HG02642 (cell line): Measurements from ENCODE around the gene ACAN.
A peak's percentile ranks its signal among the peaks of the same experiment; 100 is the strongest.

Experiments used
- ATAC-seq: cut with Tn5 transposase; IDR thresholded peaks from one replicate; pipeline ENCODE4 v1.9.1; 2021; ENCODE audit warnings: mild to moderate bottlenecking; ENCODE audit not compliant: unreplicated experiment, poor library complexity

ACAN gene

DNA sequence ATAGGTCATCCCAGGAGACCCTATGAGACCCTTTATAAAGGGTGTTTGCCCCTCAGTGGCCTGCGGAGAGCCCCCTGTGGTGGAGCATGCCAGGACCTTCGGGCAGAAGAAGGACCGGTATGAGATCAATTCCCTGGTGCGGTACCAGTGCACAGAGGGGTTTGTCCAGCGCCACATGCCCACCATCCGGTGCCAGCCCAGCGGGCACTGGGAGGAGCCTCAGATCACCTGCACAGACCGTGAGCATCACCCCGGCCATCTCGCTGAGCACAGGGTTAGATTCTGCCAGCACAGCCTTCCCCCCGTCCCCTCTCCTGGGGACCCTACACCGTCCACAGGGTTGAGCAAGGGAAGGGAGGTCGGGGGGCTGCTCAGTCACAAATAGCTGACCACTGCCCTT lies 70.5 kb downstream of the ACAN start:
- no peak for ATAC-seq

DNA sequence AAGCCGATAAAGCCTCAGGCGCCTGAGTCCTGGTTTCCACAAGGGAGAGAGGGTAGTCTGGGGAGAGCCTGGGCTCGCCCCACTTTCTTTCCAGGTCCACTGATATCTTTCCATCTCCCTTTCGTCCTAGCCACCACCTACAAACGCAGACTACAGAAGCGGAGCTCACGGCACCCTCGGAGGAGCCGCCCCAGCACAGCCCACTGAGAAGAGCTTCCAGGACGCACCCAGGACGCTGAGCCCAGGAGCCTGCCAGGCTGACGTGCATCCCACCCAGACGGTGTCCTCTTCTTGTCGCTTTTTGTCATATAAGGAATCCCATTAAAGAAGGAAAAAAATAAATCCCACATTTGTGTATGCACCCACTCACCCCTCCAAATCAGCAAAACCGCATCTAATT lies 71.0 kb downstream of the ACAN start:
- ATAC-seq, result no peak

DNA sequence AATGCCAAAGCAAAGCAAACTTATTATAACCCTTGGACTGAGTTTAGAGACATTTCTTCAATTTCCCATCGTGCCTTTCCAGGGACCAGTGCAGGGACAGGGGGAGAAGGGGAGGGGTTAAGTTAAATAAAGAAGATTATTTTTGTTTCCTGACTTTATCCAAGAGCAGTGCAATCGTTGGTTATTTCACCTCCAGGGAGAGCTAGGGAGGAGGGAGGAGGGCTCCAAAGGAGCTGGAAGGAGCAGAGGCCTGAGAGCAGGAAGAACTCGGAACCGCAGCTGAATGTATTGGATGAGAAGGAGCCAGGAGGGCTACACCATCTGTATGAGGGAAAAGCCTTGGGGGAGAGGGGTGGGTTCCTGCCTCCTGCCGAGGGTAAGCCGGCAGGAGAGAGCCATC lies 71.4 kb downstream of the ACAN start:
- no peak for ATAC-seq

DNA sequence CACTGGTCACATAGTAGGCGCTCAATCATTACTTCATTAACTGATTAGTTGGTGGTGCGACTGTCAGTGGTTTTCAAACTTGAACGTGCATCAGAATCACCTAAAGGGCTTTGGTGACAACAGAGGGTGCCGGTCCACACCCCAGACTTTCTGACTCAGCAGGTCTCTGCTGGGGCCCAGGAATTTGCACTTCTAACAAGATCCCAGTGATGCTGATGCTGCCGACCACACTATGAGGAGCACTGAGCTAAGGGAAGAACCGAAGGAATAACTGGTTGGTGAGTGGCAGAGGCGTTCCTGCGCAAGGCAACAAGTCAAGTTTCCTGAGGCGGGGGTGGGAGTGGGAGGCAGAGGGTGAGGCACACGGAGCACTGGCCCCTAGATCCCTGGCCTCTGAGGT lies 73.3 kb downstream of the ACAN start:
- no peak for ATAC-seq

DNA sequence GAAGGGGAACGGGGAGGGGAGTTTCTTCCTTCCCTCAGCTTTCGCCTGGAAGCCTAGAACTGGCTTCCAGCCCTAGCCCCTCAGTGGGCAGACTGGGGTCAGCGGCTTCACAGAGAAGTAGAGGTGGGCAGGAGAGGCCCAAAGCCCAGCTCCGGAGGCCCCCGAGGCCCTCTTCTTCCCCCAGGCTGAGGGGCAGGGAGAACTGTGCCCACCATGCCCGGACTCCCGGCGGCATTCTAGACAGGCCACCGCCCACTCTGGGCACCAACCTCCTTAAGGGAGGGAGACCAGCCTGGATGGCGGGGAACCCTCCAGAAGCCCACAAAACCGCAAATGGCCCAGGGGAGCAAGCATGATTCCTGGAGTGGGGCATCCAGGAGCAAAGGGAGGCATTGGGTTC lies 74.2 kb downstream of the ACAN start:
- no peak for ATAC-seq

DNA sequence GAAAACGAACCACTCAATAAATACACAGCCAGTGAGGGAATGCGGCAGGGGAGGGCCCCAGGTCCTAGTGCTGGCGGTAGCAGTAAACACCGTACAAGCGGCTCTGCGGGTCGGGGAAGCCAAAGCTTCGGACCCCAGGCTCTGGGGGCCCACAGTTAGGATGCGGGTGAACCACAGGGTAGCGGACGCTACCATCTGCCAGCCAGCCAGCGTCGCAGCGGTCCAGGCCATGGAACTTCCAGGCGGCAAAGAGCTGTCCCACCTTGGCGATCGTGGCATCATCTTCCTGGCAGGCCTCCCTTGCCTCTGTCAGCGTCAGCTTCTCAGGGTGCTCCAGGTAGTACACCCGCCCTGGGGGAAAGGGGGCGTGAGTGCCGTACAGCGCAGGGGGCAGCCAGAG lies 74.7 kb downstream of the ACAN start:
- ATAC-seq, result no peak

DNA sequence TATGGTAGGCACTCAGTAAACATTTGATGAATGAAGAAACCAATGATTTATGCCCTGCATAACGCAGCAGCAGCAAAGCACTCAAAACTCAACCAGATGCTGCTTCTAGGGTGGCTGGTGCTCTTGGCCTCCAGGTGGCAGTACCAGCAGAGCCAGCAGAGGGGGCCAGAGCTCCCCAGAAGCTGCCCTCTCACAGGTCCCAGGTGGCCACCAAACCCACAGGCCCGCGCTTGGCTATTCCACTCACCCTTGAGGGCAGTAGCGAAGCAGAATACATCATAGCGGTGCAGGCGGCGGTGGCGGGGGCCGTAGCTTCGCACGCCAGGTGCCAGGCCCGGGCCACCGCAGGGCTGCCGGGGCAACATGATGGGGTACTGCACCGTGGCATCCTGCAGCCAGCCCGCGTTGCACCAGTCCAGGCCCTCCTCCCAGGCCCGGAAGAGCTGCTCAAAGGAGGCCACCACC lies 75.5 kb downstream of the ACAN start:
- ATAC-seq, result no peak

DNA sequence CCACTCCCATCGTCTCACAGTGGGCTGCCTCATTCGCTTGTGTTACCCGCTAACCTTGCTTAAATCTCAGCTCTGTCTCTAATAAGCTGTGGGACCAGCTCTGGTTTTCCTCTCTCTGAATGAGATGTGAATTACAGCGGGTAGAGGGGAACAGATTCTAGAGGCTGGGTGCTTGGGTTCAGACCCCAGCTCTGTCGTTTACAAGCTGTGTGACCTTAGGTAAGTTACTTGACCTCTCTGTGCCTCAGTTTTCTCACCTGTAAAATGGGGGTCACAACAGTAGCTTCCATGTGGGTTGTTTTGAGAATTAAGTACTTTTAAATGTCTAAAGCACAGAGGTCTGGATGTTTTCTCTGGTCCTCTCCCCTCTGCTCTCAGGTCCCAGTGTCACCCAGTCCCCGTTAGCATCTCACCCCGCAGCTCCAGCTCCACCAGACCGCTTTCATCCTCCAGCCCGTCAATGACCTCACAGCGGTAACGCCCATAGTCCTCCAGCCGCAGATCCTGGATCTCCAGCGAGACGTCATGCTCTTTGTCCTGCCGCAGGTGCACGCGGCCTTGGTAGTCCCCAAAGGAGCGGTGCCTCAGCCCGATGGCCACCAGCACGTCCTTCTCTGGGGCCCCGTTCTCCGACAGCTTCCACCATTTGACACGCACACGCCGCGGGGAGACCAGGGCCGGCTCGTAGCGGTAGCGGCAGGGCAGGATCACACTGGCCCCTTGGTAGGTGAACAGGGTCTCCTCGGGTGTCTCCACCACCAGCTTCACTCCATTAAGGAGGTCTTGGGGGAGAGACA lies 77.9 kb downstream of the ACAN start:
- no peak for ATAC-seq

DNA sequence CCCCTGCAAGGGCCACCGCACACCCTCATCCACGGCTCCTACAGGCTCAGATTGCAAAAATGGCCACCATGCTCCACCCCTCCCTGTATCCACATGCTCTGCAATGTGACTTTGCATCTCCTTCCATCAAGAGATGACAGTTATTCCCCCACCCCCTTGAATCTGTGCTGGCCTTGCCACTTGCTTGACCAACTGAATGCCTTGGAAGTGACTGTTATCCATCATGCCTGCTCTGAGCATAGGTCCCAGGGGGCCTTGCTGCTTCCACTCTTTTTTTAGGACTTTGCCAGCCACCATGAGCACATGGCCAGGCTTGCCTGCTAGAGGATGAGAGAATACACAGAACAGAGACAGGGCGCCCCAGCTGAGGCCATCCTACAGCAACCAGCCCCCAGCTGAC lies 78.5 kb downstream of the ACAN start:
- ATAC-seq, result no peak

DNA sequence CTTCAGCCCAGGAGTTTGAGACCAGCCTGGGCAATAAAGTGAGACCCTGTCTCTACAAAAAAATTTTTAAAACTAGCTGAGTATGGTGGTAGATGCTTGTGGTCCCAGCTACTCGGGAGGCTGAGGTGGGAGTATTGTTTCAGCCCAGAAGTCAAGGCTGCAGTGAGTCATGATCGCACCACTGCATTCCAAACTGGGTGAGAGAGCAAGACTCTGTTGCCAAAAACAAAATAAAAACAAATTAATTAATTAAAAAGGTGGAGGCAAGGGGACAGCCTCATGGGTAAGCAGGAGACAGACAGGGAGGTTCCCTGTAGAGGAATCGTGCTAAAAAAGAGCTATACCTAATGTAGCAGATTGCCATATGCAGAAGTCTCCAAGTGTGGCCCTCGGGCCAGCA lies 79.5 kb downstream of the ACAN start:
- no peak for ATAC-seq

DNA sequence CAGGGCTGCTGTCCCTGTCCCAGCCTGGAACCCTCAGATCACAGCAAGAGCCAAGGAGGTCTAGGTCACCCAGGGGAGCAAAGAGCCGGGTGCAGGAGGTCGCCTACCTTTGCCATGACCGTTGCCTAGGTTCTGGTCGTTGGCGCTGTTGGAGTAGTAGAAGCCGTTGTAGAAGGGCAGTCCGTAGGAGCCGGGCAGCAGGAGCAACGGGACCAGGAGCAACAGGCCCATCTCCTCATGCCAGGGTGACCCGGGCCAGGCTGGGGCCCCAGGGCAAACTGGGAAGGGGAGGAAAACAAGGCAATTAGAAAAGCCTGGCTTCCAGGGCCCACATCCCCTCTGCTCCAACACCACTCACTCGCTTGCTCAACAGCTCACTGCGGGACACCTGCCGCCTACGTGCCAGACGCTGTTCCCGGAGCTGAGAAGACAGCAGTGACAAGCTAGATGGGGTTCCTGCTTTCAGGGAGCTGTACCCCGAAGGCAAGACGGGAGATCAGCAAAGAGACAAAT lies 83.9 kb downstream of the ACAN start:
- no peak for ATAC-seq

DNA sequence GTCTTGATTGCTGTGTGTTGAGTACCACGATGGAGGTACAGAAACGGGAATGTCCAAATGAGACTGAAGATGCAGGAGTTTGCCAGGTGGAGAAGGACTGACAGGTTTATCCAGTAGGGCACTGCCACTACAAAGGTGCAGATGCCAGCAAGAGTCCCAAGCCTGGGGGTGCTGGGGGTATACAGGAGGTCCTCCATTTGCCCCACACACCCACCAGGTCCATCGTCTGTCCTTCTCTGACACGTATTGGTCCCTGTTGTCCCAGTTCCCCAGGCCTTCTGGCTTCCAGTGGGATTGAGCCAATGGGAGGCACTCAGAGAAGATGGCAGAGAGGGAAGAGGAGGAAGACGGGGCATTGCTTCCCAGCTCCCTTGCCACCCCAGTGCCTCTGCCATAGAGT lies 85.5 kb downstream of the ACAN start:
- ATAC-seq, result no peak

DNA sequence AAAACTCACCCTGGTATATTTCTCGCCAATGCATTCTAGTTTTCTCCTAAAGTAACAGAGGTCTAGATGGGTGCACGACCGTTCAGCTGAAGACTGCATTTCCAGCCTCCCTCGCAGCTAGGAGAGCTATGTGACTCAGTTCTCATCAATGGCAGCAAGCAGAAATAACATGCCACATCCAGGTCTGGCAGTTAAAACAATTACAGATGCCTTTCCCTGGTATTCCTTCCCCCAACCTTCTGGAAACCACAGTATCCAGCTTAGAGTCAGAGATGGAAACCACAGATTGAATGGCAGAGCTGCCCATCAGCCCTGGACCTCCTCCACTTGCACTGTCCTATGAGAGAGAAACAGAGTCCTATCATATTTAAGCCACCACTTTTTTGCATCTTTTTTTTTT lies 87.3 kb downstream of the ACAN start:
- ATAC-seq, result no peak

DNA sequence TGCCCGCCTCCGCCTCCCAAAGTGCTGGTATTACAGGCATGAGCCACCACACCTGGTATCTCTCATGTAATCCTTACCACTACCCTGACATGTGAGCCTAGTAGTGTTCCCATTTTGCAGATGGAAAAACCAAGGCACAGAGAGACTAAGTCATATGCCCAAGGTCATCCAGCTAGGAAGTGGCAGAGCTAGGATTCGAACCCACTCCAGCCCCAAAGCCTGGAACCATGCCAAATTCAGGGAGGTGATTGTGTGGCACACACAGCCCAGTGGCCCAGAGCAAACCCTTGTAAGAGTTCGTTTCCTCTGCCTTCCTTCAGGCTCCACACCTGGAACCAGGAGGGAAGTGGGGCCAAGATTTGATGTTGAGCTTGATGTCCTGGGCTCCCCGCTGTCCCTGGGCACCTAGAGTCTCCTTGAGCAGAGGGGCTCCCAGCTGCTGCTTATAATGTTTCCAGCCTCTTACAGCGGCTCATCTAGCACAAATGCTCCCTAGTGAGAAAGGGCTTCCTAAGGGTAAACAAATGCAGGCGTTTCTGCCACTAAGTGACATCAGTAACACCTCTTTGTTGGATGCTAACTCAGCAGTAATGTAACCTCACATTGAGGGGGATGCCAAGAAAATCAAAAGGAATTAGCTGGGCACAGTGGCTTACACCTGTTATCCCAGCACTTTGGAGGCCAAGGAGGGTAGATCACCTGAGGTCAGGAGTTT lies 88.5 kb downstream of the ACAN start:
- ATAC-seq, result no peak

DNA sequence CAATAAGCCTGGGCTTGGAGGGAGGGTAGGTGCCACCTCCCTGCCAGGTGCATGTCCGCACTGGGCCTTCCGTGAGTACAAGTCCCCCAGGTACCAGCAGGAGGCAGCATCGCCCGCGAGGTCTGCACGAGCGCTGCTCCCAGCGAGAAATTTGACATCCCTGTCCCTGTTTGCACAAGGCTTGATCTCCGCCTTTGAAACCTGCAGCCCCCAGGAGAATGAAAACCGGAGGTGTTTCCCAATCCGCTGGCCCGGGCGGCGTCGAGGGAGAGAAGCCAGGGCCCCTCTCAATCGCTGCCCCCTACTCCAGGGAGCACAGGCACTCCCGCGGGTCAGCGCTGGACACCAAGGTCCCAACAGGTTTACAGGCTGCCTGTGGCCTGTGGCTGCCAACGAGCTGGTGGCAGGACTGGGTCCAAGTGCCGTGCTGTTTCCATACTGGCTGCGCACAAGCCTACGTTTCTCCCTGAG lies 91.1 kb downstream of the ACAN start:
- peak; percentile 54 for ATAC-seq

DNA sequence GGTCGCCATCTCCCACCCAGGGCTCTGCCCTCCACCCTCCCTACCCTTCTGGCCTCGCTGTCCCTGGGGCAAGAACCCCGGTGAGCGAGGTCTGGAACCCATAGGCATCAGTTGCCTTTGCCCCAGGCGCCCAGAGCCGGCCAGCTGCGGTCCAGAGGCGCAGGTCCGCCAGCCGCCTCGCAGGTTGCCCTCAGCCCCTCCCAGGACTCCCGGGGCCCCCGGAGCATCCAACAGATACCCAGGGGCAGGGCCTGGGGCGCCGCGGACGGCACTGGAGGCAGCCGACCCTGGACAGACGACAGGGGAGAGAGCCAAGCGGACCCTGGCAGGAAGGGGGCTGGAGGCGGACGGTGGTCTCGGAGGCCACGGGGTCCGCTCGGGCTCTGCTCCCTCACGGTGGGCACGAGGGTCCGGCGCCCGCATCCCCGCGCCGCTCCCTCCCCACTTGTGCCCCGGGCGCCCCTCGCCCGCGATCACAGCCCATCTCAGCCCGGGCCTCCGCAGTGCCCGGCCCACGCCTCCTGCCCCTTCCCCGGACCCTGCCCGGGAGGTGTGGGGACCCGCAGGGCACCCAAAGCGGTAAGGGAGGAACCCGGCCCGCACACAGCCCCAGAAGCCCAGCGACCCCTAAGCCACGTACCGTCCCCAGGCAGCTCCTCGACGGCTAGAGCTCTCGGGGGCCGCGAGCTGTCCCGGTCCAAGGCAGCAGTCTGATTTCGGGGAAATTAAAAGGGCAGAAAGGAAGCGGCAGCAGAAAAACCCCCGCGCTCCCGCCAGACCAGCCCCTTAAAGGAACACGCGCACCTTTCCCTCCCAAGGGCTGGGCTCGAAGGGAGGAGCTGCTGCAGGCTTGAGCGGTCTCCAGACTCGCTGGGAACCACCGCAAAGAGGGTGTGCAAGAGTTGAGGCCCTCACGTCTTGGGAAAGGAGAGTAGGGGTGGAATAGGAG lies 91.9 kb downstream of the ACAN start, which contains the start of gene HAPLN3:
TSS of gene HAPLN3 (minus strand) at position 726 of the 949 bp plus-strand sequence. CDS start 8,246 bp downstream, outside the sequence.
- ATAC-seq, result peak; percentile 51

DNA sequence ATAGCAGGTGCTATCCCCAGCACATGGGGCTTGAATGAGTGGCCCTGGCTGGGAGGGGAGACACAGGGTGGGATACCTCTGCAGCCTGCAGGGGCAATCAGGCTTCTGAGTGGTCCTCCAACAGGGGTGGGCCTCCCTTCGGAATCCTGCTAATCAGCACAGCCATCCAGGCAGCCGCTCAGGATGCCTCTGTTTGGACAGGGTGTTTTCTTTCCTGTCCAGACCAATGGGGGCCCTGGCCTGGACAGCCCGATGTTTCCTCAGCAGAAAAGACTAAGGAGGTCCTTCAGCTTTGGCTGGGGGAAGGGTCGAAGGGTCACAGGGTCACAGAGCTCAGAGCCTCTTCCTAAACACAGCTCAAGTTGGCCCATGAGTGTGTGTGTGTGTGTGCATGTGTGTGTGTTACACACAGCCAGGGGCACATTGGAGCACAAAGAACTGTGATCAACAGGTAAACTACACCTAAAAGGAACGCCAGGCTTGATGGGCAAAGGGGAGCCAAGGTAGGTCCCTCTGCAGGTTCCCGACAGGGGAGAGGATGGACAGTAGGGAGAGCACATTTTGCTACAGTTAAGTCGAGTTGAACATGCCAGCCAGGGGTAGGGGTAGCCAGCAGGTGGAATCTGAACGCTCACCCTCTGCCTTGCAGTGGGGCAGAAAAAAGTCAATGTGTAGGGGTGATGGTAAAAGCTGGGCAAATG lies 93.2 kb downstream of the ACAN start:
- ATAC-seq, result no peak

DNA sequence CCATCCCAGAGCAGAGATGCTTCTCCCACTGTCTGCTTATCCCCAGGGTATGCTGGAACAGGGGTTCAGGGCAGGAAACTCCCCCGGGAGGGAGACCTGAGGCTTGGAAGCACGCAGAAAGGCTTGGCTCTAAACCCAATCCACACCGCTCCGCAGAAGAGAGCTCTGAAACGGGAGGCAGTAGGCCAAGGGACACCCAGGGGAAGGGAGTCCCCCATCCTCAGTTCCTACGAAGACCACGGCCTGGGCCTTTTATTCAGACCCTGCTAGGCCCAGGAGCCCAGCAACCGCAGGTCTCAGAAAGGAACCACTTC lies 93.9 kb downstream of the ACAN start:
- no peak for ATAC-seq

DNA sequence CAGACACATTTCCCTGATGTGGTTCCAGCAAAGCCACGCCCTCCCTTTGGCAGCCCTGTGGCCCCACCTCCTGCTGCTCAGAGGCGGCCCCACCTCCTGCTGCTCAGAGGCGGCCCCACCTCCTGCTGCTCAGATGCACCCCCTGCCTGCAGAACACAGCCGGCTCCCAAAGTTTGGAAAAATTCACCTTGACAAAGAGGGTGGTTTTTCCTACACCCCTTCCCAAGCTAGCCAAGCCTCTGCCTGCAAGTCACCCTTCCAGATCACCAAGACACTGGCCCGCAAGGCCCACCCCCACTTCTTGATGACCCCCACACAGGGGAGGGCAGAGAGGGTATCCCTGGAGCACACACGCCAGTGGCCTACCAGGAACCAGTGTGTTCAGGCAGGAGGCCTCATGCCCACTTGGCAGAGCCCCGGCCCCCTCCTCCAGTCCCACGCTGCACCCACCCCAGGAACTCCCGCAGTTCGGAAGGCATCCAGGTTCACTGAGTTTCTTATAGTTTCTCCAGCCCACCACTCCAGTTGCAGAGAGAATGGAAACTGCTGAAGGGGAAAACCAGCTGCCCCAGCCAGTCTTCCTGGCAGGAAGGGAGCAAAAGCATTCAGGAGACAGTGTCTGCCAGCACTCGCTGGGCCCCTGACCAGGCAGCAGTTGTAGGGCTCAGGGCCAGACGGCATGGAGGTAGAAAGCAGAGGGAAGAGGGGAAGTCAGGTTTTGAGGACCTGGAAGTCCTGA lies 94.4 kb downstream of the ACAN start:
- no peak for ATAC-seq
